ENCODE data around the gene TMEM130.

GRCh38 chr7:98815313-98815712 is 54.5 kb downstream of the TMEM130 start:
- no peak for TF ChIP-seq REST (IDR thresholded peaks at IDR 0.05; ENCODE audit: low read depth)
- TF ChIP-seq EP300 (IDR thresholded peaks at IDR 0.05; ENCODE audit: borderline replicate concordance), result no peak
- TF ChIP-seq MAX (IDR thresholded peaks at IDR 0.05), result no peak
- no peak for TF ChIP-seq TAF1 (IDR thresholded peaks at IDR 0.05; ENCODE audit: low read depth)
